WERI-Rb-1 (cell line): Measurements from ENCODE around the gene LRP5.
"Not testable (repeated sequence)": the region's sequence is repeated elsewhere in the genome, so short reads cannot be mapped to it uniquely, and the experiment has no call there.

ENCODE experiments used
- DNase-seq: peaks from one replicate; pipeline ENCODE4 v3.0.0-alpha.2; 2020
- H3K27ac ChIP-seq: fragments of 250-450 bp; sonication (Bioruptor Pico); 2 replicates; pipeline ENCODE4 v1.5.1; 2020; ENCODE audit warnings: mild to moderate bottlenecking, moderate library complexity
- H3K27me3 ChIP-seq: fragments of 250-450 bp; sonication (Bioruptor Pico); 2 replicates; pipeline ENCODE4 v1.5.1; 2021; ENCODE audit warnings: mild to moderate bottlenecking, low read depth, moderate library complexity; ENCODE audit not compliant: insufficient read depth, severe bottlenecking
- H3K36me3 ChIP-seq: fragments of 250-450 bp; sonication (Bioruptor Pico); 2 replicates; pipeline ENCODE4 v1.5.1; 2020; ENCODE audit warnings: mild to moderate bottlenecking, moderate library complexity
- H3K4me3 ChIP-seq: 2 replicates; pipeline ENCODE4 v1.5.1; 2011; ENCODE audit warnings: low read depth, mild to moderate bottlenecking, control low read depth, low read length
- H3K9me3 ChIP-seq: fragments of 250-450 bp; sonication (Bioruptor Pico); 2 replicates; pipeline ENCODE4 v1.5.1; 2021; ENCODE audit warnings: mild to moderate bottlenecking, moderate library complexity; ENCODE audit not compliant: severe bottlenecking
- TF ChIP-seq, protein P1 (sequence below): IDR thresholded peaks from 2 replicates; pipeline ENCODE4 v1.5.1; 2011; ENCODE audit warnings: low read depth, mild to moderate bottlenecking, control low read depth, inconsistent platforms, low read length

LRP5 gene

GRCh38 chr11:68447015-68447801 is 134.8 kb downstream of the LRP5 start:
- Histone ChIP-seq H3K4me3 (no peak overlapping the region), H3K36me3 (peaks cover 9% of the 10 kb centered on the region), H3K9me3 (no peaks in the 10 kb centered on the region), H3K27me3 (no peaks in the 10 kb centered on the region), H3K27ac (no peak overlapping the region)
- TF ChIP-seq, protein P1, sequence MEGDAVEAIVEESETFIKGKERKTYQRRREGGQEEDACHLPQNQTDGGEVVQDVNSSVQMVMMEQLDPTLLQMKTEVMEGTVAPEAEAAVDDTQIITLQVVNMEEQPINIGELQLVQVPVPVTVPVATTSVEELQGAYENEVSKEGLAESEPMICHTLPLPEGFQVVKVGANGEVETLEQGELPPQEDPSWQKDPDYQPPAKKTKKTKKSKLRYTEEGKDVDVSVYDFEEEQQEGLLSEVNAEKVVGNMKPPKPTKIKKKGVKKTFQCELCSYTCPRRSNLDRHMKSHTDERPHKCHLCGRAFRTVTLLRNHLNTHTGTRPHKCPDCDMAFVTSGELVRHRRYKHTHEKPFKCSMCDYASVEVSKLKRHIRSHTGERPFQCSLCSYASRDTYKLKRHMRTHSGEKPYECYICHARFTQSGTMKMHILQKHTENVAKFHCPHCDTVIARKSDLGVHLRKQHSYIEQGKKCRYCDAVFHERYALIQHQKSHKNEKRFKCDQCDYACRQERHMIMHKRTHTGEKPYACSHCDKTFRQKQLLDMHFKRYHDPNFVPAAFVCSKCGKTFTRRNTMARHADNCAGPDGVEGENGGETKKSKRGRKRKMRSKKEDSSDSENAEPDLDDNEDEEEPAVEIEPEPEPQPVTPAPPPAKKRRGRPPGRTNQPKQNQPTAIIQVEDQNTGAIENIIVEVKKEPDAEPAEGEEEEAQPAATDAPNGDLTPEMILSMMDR = peak; percentile 94
- DNase-seq = peak; percentile 76

- H3K27me3 ChIP-seq, H3K36me3 ChIP-seq, DNase-seq, H3K27ac ChIP-seq, H3K9me3 ChIP-seq, H3K4me3 ChIP-seq: not testable (repeated sequence)
Measured at GRCh38 chr11:68447914-68448313, 135.5 kb downstream of the LRP5 start.

DNA sequence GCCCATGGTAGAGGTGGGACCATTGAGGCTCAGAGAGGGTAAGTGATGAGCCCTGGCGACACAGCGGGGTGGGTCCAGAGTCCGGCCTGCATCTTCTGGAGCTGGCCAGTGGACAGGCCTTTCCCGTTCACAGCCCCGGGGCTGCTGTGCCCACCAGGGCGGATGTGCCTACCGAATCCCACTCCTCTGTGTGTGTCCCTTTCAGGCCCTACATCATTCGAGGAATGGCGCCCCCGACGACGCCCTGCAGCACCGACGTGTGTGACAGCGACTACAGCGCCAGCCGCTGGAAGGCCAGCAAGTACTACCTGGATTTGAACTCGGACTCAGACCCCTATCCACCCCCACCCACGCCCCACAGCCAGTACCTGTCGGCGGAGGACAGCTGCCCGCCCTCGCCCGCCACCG is 136.2 kb downstream of the LRP5 start:
- no peak for DNase-seq
- Histone ChIP-seq H3K27ac (no peak overlapping the region), H3K27me3 (no peaks in the 10 kb centered on the region), H3K36me3 (peaks cover 6% of the 10 kb centered on the region), H3K9me3 (no peaks in the 10 kb centered on the region), H3K4me3 (no peak overlapping the region)
- TF ChIP-seq, protein P1 = no peak

DNA sequence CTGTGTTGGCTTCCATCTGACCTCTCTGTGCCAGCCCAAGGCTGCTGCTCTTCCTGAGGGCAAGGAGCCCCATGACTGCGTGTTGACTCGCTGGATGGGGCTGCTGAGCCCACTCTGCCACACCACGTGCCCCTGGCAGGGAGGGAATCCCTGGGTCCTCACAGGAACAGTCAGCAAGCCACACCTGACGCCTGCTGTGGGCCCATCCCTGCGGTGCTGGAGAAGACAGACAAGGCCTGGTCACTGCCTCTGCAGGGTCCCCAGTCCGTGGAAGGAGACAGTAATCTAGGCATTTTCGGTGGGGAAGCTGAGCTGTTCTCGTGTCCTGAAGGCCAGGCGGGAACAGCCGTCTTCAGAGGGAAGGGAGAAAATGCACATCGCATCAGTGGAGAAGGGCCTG is 137.6 kb downstream of the LRP5 start:
- TF ChIP-seq, protein P1 = no peak
- no peak for DNase-seq
- H3K9me3 ChIP-seq = no peaks in the 10 kb centered on the region
- no peaks in the 10 kb centered on the region for H3K27me3 ChIP-seq
- H3K4me3 ChIP-seq = no peak overlapping the region
- peaks cover 6% of the 10 kb centered on the region for H3K36me3 ChIP-seq
- H3K27ac ChIP-seq = no peak overlapping the region

DNA sequence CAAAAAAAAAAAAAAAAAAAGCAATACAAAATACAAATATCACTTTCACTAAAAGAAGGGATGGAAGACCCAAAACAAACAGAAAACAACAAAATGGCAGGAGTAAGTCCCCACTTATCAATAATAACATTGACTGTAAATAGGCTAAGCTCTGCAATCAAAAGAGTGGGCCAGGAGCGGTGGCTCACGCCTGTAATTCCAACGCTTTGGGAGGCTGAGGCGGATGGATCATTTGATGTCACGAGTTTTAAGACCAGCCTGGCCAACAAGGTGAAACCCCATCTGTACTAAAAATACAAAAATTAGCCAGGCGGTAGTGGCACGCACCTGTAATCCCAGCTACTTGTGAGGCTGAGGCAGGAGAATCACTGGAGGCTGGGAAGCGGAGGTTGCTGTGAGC is 138.3 kb downstream of the LRP5 start:
- H3K4me3 ChIP-seq = no peak overlapping the region
- no peaks in the 10 kb centered on the region for H3K27me3 ChIP-seq
- no peak for DNase-seq
- H3K36me3 ChIP-seq = peaks cover 6% of the 10 kb centered on the region
- H3K9me3 ChIP-seq = no peaks in the 10 kb centered on the region
- no peak overlapping the region for H3K27ac ChIP-seq
- TF ChIP-seq, protein P1 = no peak

- TF ChIP-seq, protein P1 = no peak
- Histone ChIP-seq H3K4me3 (no peak overlapping the region), H3K27ac (no peak overlapping the region), H3K27me3 (no peaks in the 10 kb centered on the region), H3K36me3 (no peaks in the 10 kb centered on the region), H3K9me3 (no peaks in the 10 kb centered on the region)
- DNase-seq = no peak
Measured at GRCh38 chr11:68454767-68455166, 142.4 kb downstream of the LRP5 start.
